HG02885 (cell line): ENCODE measurements around the gene ZBP1.
A peak's percentile ranks its signal among the peaks of the same experiment; 100 is the strongest.

ENCODE experiments used
- ATAC-seq: cut with Tn5 transposase; IDR thresholded peaks from one replicate; pipeline ENCODE4 v1.9.1; 2021; ENCODE audit warnings: mild to moderate bottlenecking; ENCODE audit not compliant: unreplicated experiment, poor library complexity

ZBP1 gene

DNA sequence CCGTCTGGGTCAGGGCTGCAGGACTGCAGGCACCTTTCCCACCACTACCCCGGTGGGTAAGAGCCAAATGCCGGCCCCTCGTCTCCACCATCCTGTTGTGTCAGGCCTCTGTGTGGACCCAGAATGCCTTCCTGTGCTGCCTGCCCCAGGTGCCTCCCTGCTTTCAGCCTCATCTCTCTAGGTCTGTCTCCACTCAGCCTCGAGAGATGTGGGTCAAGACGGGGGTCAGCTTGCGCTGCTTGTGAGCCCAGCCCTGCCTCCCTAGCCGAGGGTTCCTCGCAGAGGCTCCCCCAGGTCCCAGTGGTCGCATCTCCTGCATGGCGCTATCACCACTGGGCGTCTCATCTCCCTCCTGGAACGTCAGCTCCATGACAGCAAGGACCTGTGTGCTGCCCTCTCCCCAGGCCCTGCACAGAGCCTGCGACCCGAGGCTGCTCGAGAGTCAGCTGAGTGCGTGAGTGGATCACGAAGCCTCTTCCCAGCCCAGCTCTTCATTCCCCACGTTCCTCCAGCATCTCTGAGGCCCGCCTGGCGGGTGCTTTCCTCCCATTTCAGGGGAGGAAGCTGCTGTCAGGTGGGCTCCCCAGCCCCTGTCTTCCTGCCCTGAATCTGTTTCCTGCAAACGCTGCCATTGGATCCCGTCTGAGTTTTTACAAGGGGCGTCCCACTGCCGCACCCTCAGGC is 38.7 kb upstream of the ZBP1 start:
- no peak for ATAC-seq

DNA sequence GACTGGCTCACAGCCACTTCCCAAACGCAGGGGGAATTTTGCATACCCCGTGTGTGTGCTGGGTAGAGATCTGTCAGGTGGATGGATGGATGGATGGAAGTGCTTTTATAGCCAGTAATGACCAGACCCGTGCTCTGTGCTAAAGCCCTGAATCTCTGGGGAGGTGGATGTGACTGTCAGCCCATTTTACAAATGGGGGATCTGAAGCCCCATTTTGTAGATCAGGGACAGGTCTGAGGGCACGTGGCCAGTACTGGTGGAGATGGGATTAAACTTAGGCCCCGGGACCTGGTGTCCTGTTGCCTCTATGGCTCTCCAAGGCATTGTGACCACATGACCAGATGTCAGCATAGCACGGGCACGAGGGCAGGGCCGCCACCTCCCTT is 38.2 kb upstream of the ZBP1 start:
- no peak for ATAC-seq

DNA sequence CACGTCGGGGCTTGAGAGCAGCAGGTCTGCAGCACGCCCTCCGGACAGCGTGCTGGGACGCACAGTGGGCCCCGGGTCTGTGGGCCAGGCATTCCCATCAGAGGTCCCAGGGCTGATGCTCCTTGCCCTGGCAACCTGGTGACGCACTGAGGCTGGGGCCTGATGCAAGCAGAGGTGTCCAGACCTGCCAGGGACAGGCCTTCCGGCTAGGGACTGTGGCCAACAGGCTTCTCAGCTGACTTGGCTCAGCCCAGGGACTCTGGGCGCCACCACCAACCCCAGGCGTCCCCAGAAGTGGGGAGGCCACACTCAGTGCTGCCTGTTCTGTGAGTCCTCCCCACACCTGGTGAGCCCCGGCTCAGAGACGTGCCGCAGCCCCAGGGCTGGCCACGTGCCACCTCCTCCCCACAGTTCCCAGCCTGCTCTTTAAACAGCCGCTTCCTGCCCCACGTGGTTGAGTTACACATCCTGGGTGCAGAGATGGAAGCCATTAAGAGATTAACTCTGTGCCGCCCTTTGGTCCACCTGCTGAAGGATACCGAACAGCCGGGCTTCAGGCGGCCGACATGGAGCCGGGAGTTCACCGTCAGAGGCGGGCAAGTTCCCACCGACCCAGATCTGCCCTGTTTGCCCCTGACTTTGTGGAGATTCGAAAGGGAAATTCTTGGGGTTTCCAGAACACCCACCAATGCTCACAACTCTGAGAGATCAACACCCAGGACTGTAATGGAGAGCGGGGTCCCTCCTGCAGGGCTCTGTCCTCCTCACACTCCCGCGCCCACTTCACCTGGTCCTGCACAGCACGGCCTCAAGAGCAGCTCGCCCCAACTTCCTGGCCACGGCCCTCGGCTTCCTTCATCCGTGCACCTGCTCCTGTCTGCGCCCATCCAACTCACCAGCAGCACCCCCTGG is 37.6 kb upstream of the ZBP1 start:
- ATAC-seq = no peak

DNA sequence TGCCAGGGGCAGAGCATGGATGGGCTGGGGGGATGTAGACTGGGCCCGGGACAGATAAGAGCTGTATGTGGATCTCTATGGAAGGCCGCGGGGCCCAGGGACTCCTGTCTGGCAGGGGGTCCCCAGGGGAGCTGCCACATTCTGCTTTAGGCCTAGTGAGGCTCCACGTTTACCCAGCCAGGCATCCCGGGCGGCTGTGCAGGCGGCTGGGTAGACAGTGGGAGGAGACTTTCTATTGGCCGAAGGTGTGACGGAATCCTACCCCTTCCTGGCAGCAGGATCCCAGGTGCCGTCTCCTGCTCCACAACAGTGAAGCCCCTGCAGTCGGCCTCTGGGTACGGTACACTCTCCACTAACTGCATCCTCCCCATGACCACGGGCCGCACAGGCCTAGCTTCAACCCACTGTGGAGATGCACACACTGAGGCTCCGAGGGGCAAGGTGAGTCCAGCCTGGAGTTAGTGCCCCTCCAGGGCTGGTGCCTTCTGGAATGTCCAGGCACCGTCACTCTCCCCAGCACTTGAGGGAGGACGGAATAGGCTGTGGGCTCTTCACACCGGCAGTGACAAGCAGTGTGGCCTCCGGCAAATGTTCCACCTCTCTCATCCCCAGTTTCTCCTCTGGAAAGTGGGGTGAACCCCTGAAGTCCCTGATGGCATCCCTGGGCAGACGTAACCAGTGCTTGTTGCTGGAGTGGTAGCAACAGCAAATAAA is 36.8 kb upstream of the ZBP1 start:
- no peak for ATAC-seq

DNA sequence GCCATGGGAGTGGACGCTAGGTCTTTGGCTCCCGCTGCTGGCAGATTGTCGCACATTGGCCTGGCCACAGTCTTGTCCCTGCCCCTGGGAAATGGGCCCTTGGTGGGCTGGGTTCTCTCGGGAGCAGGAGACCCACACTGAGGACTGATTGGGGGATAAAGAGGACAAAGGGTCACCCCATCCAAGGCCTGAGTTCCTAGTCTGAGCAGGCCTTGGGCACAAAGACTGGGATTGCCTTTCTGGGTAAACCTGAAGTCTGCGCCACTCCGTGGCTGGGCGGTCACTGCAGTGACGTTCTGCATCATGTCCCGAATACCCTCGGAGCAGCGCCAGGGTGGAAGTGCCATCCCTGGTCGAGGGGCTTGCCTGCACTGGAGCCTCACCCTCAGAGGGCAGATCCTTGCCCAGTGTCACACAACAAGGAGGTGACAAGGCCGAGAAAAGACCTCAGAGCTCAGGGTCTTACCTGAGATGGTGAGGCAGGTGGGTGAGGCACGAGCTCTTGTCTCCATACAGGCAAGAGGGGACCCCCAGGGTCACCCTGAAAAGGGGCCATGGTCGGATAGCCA is 36.1 kb upstream of the ZBP1 start:
- no peak for ATAC-seq

DNA sequence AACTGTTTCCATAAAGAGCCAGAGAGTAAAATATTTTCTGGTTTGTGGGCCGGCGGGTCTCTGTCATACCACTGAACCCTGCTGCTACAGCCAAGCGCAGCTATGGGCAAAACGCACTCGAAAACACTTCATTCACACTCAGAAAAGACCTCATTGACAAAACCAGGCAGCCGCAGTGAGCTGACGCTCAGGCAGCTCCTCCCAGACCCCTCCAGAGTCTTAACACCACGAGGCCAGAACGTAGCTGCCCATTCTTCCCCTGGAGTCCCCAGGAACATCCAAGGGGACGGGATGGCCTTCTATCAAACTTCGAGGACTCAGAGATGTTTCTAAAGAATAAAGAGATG is 35.6 kb upstream of the ZBP1 start:
- ATAC-seq = no peak

DNA sequence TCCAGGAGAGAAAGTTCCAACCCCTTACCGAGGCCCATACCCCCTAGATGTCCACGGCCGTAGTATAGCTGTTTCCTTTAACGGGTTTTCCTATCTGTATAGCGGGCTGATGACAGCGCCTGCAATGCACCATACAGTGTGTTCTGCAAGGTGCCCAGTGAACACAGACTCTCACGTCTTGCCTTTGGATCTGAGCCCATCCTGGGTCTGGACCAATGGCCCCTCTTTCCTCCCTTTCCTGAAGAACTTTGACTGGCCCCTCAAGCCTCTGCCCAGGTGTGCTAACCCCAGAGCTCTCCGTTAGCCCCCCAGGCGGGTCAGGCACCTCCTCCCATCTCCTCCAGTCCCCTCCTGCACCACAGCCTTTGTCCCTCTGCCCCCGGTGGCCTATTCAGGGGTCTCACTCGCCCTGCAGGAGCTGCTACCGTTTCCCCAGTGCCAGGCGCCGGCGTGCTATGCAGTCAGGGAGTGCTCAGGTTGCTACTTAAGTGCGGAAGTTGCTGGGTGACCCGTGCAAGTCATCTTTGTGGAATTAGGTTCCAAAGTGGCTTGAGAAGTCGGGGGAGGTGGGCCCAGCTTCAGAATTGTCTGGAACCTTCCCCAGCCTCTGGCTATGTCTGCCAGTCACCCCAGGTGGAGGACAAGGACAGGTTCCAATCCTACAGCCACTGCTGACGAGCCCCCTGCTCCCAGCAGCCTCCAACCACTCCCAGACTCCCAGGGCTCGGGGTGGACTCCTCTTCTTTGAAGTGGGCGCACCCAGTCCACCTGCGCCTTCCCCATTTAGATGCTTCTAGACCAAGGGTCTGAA is 35.0 kb upstream of the ZBP1 start:
- ATAC-seq = no peak

DNA sequence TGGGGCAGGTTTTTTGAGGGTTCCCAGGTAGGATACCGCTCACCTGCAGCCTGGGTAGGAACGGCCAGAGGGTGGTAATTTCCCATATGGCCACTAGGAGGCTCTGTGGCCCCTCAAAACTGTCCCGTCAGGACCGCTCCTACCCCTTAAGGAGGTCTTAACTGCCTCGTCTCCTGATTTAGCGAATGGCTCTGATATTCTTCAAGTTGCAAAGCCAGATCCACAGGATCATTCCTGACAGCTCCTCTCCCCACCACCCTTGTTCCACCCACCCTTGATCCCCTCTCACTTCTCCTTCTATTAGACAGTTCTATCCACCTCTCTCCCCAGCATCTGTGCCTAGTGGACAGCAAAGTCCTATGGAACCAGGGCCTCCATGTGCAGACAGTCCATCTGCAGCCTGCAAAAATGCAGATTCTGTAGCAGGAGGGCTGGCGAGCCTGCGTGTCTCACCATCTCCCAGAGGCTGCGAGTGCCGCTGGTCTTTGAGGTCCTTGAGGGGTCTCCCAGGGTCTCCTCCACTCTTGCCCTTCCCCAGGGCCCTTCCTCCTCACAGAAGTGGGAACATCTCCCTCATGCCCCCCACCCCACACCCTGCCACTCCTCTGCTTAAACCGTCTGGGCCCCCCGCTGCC is 34.3 kb upstream of the ZBP1 start:
- peak; percentile 63 for ATAC-seq

DNA sequence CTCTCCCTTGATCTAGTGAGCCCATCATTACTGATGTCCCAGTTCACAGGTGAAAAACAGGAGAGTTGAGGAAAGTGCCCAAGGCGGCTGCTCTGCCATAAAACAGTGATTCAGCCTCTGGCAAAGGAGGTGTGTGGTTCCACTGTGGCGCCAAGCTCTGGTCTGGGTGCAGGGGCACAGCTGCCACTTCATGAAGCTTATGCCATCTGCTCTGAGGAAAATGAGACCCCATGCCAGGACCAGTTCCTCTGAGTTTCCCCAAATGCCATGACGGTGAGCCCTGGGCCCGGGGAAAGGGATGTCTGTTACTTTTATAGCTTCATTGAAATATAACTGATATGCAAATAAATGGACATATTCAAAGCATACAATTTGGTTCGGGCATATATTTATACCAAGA is 33.7 kb upstream of the ZBP1 start:
- no peak for ATAC-seq

DNA sequence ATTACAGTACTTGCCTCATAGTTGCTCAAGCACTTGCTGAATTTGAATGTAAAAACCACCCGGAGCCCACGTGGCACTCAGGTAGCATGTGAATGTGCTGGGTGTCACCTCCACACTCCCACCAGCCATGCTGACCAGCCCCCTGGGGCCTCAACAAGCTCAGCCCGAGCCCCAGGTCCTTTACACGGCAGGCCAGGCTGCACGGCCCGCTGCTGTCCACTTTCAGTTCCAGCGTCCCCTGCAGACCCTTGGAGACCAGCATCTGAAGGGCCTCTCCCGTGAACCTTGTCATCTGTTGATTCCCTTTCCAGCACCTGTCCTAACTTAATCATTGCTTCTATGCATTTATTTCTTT is 33.3 kb upstream of the ZBP1 start:
- no peak for ATAC-seq

DNA sequence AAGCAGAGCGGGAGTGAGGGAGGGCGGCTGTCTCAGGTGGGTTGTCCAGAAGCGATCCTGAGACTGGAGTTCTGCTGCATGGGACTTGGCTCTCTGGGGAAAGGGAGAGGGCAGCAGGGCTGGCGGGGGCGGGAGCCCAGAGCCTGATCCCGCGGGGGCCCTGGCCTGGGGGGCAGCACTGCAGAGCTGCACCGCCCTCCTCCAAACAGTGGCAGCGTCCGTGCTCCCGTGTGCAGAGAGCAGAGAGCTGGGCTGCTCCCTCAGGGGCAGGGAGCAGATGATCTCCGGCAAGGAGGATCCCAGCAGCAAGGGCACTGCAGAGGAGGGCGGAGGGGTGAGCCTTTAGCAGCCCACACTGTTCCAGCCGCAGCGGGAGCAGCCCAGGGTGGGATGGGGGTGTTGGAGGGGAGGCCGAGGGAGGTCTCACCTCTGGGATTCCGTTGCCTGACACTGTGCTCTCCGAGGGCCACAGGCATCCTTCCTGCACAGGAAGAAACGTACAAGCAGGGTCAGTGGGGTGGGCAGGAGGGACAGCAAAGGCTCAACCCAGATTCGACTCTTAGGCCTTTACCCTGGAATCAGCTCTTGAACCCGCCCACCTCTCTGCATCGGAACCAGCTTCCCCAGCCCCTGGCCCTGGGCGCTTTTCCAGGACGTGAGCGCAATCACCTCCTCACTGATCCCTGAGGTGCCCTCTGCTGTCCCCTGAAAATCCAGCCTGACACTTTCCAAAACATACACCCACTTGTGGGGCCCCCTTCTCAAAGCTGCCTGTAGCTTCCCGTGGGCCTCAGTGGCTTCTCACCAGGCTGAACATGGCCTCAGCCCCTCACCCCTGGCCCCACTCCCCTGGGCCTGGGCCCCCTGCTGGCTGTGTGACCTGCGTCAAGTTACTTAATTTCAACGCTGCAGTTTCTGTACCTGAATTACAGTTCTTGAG is 32.6 kb upstream of the ZBP1 start:
- no peak for ATAC-seq

DNA sequence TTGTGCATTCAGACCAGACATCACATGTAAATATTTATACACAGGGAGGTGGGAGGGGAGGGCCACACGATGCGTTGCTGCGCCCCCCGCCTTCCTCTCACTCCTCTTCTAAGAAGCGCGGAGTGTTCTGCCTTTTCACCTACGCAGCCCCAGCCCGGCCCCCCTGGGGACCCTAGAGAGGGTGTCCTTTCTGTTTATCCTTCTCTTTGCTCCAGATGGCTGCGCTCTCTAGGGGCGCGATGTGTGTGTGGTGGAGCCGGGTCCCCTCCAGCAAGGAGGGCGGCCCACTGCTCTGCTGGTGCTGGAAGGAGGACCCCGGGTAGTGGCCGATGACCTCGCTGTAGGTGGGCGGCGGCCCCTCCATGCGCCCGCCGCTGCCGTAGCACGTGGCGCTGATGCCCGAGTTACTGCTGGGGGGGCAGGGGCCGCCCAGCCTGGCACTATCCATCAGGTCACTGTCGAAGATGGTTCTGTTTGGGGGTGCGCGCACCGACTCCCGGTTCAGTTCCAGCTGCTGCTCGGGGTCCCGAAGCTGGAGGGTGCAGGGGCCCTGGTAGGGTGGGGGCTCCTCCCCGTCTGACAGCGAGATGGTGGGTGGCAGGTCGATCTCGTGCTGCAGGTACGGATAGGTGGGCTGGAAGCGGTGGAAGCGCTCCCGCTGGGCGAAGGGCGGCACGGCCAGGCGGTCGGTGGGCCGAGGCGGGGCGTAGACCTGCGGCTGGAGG is 31.8 kb upstream of the ZBP1 start:
- ATAC-seq = no peak

DNA sequence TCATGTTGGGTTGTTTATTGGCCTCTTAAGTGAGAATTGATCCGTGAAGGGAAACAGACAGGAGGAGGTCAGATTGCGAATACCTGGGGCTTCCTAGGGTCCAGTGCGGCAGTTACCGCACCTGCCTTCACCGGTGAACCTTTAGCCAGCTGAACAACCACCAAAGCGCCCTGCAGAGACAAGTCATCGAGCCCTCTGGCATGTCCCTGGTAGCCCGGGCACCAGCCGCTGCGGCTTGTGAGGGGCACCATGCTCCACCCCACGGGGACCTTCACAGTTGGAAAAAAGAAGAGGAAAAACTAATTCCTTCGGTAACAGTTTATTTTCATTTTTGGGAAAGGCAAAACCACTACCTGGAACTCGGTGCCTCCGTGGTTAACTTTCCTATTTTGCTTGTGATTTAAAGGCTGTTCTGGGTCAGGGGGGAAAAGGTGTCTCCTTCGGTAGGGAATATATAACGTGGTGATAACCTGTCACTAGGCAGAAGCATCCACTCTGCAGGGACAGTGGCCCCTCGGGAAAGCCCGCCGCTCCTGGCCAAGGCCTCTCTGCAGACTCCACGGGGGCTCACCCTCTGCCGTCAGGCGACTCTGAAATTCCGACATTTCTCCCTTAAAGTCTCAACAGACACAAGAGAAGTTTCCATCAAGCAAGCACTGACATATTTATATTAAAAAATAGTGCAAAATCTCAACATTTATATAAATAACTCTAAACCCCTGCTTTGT is 30.7 kb upstream of the ZBP1 start:
- ATAC-seq = no peak

DNA sequence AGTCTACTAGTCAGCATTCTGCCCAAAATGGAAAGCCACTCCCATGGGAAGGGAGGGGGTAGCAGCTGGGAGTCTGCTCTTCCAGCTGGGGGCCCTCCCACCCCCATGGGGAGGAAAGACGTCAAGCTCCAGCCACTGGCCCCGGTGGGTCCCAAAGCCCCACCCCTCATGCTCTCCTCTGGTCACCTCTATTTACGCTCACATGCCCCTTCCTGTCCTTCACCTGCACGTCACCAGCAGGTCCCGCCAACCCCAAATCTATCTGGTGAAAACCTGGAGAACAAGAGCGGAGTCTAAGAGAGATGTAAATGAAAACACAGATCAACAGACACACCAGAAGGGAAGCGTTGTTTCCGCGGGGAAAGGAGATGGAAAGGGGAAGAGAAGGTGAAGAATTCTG is 30.0 kb upstream of the ZBP1 start:
- no peak for ATAC-seq

DNA sequence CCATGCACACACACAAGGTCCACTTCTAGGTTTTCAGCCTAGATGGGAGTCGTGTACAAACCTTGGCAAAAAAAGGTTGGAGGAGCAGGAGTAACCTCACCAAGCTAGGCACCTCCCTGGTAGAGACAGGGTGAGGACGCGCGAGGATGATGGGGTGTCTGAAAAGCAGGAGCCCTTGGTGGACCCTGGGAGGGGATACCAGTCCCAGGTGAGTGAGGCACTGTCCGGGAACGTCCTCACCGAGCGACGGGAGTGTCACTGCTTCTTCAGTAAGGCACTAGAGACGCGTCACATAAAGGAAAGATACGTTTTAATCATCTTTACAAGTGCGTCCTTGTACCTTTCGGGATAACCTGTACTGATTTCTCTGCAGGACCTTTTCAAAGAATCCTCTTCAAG is 29.4 kb upstream of the ZBP1 start:
- ATAC-seq = no peak

DNA sequence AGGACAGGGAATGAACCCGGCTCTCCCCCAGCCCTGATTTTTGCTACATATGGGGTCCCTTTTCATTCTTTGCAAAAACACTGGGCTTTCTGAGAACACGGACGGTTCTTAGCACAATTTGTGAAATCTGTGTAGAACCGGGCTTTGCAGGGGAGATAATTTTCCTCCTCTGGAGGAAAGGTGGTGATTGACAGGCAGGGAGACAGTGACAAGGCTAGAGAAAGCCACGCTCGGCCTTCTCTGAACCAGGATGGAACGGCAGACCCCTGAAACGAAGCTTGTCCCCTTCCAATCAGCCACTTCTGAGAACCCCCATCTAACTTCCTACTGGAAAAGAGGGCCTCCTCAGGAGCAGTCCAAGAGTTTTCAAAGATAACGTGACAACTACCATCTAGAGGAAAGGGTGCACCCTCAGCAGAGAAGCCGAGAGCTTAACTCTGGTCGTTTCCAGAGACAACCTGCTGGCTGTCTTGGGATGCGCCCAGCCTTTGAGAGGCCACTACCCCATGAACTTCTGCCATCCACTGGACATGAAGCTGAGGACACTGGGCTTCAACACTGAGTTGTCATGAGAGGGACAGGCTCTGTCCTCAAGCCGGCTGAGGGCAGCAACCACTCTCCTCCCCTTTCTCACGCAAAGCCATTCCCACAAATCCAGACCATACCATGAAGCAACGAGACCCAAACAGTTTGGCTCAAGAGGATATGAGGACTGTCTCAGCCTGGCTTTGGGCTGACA is 28.8 kb upstream of the ZBP1 start:
- ATAC-seq = no peak
